Measurements from ENCODE around the gene LUZP2. TPM values are rescaled to one million over a fixed set of nuclear protein-coding genes. Genes with fewer than 3 reads are reported as not detected.

LUZP2 gene
- total RNA-seq, 1 experiment from 2014 or later, result 0.20 TPM

- no peak for DNase-seq (ENCODE audit: extremely low read depth, low read depth)
Observed at GRCh38 chr11:24628224-24628776, 131.4 kb downstream of the LUZP2 start.

- DNase-seq (ENCODE audit: extremely low read depth, low read depth), result no peak
Observed at GRCh38 chr11:24634606-24635160, 137.8 kb downstream of the LUZP2 start.

- no peak for DNase-seq (ENCODE audit: extremely low read depth, low read depth)
Observed at GRCh38 chr11:24635588-24636290, 138.9 kb downstream of the LUZP2 start.

- DNase-seq (ENCODE audit: extremely low read depth, low read depth), result no peak
Observed at GRCh38 chr11:24636291-24636629, 139.4 kb downstream of the LUZP2 start.

- DNase-seq (ENCODE audit: extremely low read depth, low read depth), result no peak
Observed at GRCh38 chr11:24637520-24637919, 140.7 kb downstream of the LUZP2 start.

- DNase-seq (ENCODE audit: extremely low read depth, low read depth), result no peak
Observed at GRCh38 chr11:24642648-24643047, 145.8 kb downstream of the LUZP2 start.

GRCh38 chr11:24645563-24645962 is 148.7 kb downstream of the LUZP2 start:
- no peak for DNase-seq (ENCODE audit: extremely low read depth, low read depth)

- no peak for DNase-seq (ENCODE audit: extremely low read depth, low read depth)
Observed at GRCh38 chr11:24651873-24652272, 155.0 kb downstream of the LUZP2 start.

- no peak for DNase-seq (ENCODE audit: extremely low read depth, low read depth)
Observed at GRCh38 chr11:24653901-24654300, 157.0 kb downstream of the LUZP2 start.

- no peak for DNase-seq (ENCODE audit: extremely low read depth, low read depth)
Observed at GRCh38 chr11:24661331-24661730, 164.5 kb downstream of the LUZP2 start.

GRCh38 chr11:24664399-24664798 is 167.5 kb downstream of the LUZP2 start:
- no peak for DNase-seq (ENCODE audit: extremely low read depth, low read depth)

GRCh38 chr11:24667353-24667968 is 170.6 kb downstream of the LUZP2 start:
- DNase-seq (ENCODE audit: extremely low read depth, low read depth), result no peak

- DNase-seq (ENCODE audit: extremely low read depth, low read depth), result no peak
Observed at GRCh38 chr11:24678703-24679348, 182.0 kb downstream of the LUZP2 start.

GRCh38 chr11:24679821-24680351 is 183.0 kb downstream of the LUZP2 start:
- DNase-seq (ENCODE audit: extremely low read depth, low read depth), result no peak

GRCh38 chr11:24683583-24683982 is 186.7 kb downstream of the LUZP2 start:
- no peak for DNase-seq (ENCODE audit: extremely low read depth, low read depth)

- no peak for DNase-seq (ENCODE audit: extremely low read depth, low read depth)
Observed at GRCh38 chr11:24685821-24686220, 189.0 kb downstream of the LUZP2 start.

GRCh38 chr11:24687531-24688147 is 190.8 kb downstream of the LUZP2 start:
- DNase-seq (ENCODE audit: extremely low read depth, low read depth), result no peak

GRCh38 chr11:24688981-24689380 is 192.1 kb downstream of the LUZP2 start:
- no peak for DNase-seq (ENCODE audit: extremely low read depth, low read depth)

- DNase-seq (ENCODE audit: extremely low read depth, low read depth), result no peak
Observed at GRCh38 chr11:24697522-24698111, 200.8 kb downstream of the LUZP2 start.

- no peak for DNase-seq (ENCODE audit: extremely low read depth, low read depth)
Observed at GRCh38 chr11:24704716-24705115, 207.9 kb downstream of the LUZP2 start.
